ENCODE results near the gene TMEM258.

TMEM258 gene

GRCh38 chr11:61830237-61831105 is 38.1 kb upstream of the TMEM258 start:
- peak overlapping the region; percentile 37 for H3K27ac ChIP-seq
- TF ChIP-seq, protein P1, sequence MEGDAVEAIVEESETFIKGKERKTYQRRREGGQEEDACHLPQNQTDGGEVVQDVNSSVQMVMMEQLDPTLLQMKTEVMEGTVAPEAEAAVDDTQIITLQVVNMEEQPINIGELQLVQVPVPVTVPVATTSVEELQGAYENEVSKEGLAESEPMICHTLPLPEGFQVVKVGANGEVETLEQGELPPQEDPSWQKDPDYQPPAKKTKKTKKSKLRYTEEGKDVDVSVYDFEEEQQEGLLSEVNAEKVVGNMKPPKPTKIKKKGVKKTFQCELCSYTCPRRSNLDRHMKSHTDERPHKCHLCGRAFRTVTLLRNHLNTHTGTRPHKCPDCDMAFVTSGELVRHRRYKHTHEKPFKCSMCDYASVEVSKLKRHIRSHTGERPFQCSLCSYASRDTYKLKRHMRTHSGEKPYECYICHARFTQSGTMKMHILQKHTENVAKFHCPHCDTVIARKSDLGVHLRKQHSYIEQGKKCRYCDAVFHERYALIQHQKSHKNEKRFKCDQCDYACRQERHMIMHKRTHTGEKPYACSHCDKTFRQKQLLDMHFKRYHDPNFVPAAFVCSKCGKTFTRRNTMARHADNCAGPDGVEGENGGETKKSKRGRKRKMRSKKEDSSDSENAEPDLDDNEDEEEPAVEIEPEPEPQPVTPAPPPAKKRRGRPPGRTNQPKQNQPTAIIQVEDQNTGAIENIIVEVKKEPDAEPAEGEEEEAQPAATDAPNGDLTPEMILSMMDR (IDR thresholded peaks at IDR 0.05) = no peak
- no peak for TF ChIP-seq ZFX (IDR thresholded peaks at IDR 0.05; ENCODE audit: borderline replicate concordance)

DNA sequence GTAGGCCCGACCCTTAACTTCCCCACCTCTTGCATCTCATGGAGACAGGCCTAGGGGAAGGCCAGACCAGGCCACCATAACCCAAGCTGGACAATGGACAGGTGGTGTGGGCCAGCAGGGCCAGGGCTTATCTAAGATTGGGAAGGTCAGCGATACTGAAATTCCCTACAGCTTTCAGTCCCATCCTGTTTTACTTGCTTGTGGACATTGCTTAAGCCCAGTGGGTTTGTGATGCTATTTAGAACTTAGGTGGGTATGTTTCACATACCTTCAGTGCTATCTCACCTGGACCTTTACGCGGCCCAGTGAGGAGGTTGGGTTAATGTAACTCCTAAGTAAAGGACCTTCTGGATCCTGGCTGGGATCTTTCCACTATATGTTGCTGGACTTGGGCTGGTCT is 37.4 kb upstream of the TMEM258 start:
- H3K27ac ChIP-seq = peak overlapping the region; percentile 37
- TF ChIP-seq, protein P1 (IDR thresholded peaks at IDR 0.05) = no peak

DNA sequence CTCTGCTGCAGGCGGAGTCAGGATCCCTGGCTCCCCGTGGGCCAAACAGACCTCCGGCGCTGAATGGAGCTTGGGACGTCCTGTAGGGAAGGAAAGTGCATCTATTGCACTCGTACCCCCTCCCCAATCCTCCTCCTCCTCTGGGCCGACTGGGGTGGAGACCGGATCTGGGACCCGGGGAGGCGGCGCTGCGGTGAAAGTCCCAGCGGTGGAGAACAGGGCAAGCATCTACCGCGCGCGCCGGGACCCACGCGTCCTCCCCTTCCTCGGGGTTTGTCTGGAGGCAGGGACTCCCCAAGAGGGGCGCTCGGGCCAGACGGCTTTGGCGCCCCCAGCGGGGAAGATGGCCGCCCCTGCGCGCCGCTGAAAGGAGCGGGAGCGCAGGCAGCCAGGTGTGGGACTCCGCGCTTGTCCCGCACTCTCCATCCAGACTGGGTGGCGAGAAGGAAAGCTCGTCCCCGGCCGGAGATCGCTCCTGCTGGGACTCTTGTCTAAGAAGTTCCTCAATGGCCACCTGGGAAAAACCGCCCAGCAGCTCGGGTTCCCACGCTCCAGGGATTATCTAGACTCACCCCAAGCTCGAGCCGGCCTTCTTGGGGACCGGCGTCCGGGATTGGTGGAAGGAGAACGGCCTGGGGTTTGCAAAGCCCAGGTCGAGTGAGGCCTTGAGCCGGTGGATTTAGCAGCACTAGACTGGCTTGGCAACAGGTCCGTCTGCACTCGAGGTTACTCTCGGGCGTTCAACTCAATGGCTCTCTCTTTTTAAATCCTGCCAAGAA is 36.4 kb upstream of the TMEM258 start:
- no peak for TF ChIP-seq ZFX (IDR thresholded peaks at IDR 0.05; ENCODE audit: borderline replicate concordance)
- TF ChIP-seq, protein P1 (IDR thresholded peaks at IDR 0.05) = no peak
- H3K27ac ChIP-seq = peak overlapping the region; percentile 68

- peak overlapping the region; percentile 68 for H3K27ac ChIP-seq
- TF ChIP-seq ZFX (IDR thresholded peaks at IDR 0.05; ENCODE audit: borderline replicate concordance) = no peak
- TF ChIP-seq, protein P1 (IDR thresholded peaks at IDR 0.05) = no peak
Observed at GRCh38 chr11:61828379-61828628, 35.9 kb upstream of the TMEM258 start.

GRCh38 chr11:61827571-61828378 is 35.4 kb upstream of the TMEM258 start, which contains the start of gene FADS2:
Gene FADS2 (plus strand): TSS chr11:61828300. CDS start chr11:61828391, 91 bp downstream.
- peak within 1 kb of the TSS; percentile 68 for H3K27ac ChIP-seq
- TF ChIP-seq, protein P1 (IDR thresholded peaks at IDR 0.05) = no peak
- no peak for TF ChIP-seq ZFX (IDR thresholded peaks at IDR 0.05; ENCODE audit: borderline replicate concordance)

DNA sequence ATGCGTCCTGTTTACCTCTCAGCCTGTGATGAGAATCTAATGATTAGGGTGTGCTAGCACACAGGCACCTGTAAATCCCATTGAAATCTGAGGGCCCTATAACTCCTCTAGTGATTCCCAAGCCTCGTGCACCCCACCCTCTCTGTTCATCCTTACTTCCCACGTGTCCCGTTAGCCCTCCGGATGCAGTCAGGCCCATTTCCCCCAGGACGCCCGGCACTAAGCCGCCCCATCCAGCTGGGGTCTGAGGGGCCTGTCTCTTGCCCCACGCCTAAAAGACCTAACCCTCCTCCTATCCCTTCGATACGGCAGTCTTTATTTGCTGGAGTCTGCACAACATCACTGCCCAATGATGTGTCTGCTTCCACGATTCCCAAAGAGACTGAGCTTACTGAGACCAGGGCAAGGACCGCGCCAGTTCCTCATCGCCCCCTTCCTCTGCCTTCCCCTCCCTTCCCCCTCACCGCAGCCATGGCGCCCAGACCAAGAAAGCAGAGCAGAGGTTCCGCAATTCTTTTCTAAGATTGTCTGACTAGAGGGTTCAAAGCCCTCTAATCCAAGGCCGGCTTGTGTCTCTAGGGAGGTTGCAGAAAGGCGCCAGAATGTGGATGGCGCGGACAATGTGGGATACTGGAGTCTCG is 34.7 kb upstream of the TMEM258 start:
- peak overlapping the region; percentile 68 for H3K27ac ChIP-seq
- TF ChIP-seq, protein P1 (IDR thresholded peaks at IDR 0.05) = no peak
- TF ChIP-seq ZFX (IDR thresholded peaks at IDR 0.05; ENCODE audit: borderline replicate concordance) = no peak
